GM12878 (cell line): ENCODE measurements around the gene RNF11. TPM values are rescaled to one million over a fixed set of nuclear protein-coding genes. Genes with fewer than 3 reads are reported as not detected.

ENCODE experiments used
- ATAC-seq: fragments of 200-7000 bp; cut with Tn5 transposase; 3 replicates; pipeline ENCODE4 v1.9.1; 2020; ENCODE audit warnings: mild to moderate bottlenecking, moderate library complexity
- BruUV-seq: library from RNA; stranded (reverse); fragments of 400-500 nt; replicated peaks from 2 replicates; lab custom pipeline; 2021; lab: Mats Ljungman, UMichigan
- CTCF ChIA-PET: fragments of 300-600 bp; sonication (Branson Sonifier 250); formaldehyde crosslinking; extraction: SDS; loops from one replicate; lab custom pipeline; 2021; ENCODE audit warnings: inconsistent platforms; lab: Yijun Ruan, JAX
- POLR2A ChIA-PET: fragments of 350-600 bp; formaldehyde crosslinking; extraction: SDS; loops from one replicate; lab custom pipeline; 2021; ENCODE audit warnings: inconsistent platforms; lab: Charles Lee
- RAD21 ChIA-PET: fragments of 300-600 bp; sonication (Branson Sonifier 250); formaldehyde crosslinking; loops from one replicate; lab custom pipeline; 2023; ENCODE audit warnings: antibody characterized with exemption; ENCODE audit not compliant: unreplicated experiment; lab: Charles Lee
- SMC1A ChIA-PET: fragments of 300-600 bp; sonication (Branson Sonifier 250); formaldehyde crosslinking; loops from one replicate; lab custom pipeline; 2023; ENCODE audit not compliant: unreplicated experiment, uncharacterized antibody; lab: Charles Lee
- DNase-seq: peaks from one replicate; pipeline ENCODE4 v3.0.0-alpha.2; 2011; ENCODE audit warnings: low read depth, low spot score
- FAIRE-seq: peaks from 3 replicates; lab custom pipeline; 2011; peaks lifted over from hg19 to GRCh38; lab: Jason Lieb, UNC
- H2AFZ ChIP-seq: 2 replicates; pipeline ENCODE4 v1.6.0; 2011; ENCODE audit warnings: low read depth, low read length, control low read depth; ENCODE audit not compliant: control insufficient read depth
- H3K27ac ChIP-seq: 2 replicates; pipeline ENCODE4 v1.5.1; 2011; ENCODE audit warnings: control low read depth; ENCODE audit not compliant: control insufficient read depth, insufficient read depth
- H3K27me3 ChIP-seq, 2 experiments: replicated peaks in 1 of 2; 2 replicates each; pipeline versions ENCODE4 v1.6.0 to v1.6.1; 2011; ENCODE audit warnings: low read length in 1 of 2; ENCODE audit not compliant: control insufficient read depth in 2 of 2, insufficient read depth in 2 of 2
- H3K36me3 ChIP-seq, 2 experiments: 2 replicates each; pipeline ENCODE4 v1.5.1; 2011; ENCODE audit warnings: low read length in 1 of 2; ENCODE audit not compliant: control insufficient read depth in 2 of 2, insufficient read depth in 2 of 2
- H3K4me1 ChIP-seq: 2 replicates; pipeline ENCODE4 v1.6.1; 2011; ENCODE audit warnings: mild to moderate bottlenecking, low read length, moderate library complexity, mixed read lengths; ENCODE audit not compliant: control insufficient read depth, insufficient read depth
- H3K4me2 ChIP-seq: 2 replicates; pipeline ENCODE4 v1.6.0; 2011; ENCODE audit warnings: control low read depth; ENCODE audit not compliant: control insufficient read depth, insufficient read depth
- H3K4me3 ChIP-seq: fragments of 200-600 bp; sonication (generic); 2 replicates; pipeline ENCODE4 v1.5.1; 2016
- H3K79me2 ChIP-seq: 2 replicates; pipeline ENCODE4 v1.6.0; 2011; ENCODE audit warnings: low read length; ENCODE audit not compliant: control insufficient read depth, insufficient read depth
- H3K9ac ChIP-seq: 2 replicates; pipeline ENCODE4 v1.8.0; 2011; ENCODE audit warnings: low read length, control low read depth, mixed read lengths; ENCODE audit not compliant: control insufficient read depth, insufficient read depth
- H3K9me3 ChIP-seq: replicated peaks from 3 replicates; pipeline ENCODE4 v1.5.1; 2011; ENCODE audit warnings: mild to moderate bottlenecking, low read length; ENCODE audit not compliant: control insufficient read depth, insufficient read depth
- H4K20me1 ChIP-seq: 2 replicates; pipeline ENCODE4 v1.6.0; 2011; ENCODE audit not compliant: control insufficient read depth, insufficient read depth
- ATF7 ChIP-seq: fragments of 450-650 bp; IDR thresholded peaks from 2 replicates; pipeline ENCODE4 v1.6.1; 2016; ENCODE audit warnings: low read depth, mild to moderate bottlenecking
- BMI1 ChIP-seq: fragments of 450-650 bp; IDR thresholded peaks from 2 replicates; pipeline ENCODE4 v1.6.1; 2016; ENCODE audit warnings: mild to moderate bottlenecking, moderate library complexity, borderline replicate concordance
- NR2C2 ChIP-seq: IDR thresholded peaks from 2 replicates; pipeline ENCODE4 v1.6.1; 2011; ENCODE audit warnings: borderline replicate concordance, low read depth; ENCODE audit not compliant: control insufficient read depth, insufficient read length
- PRDM15 ChIP-seq: fragments of 450-650 bp; formaldehyde crosslinking; IDR thresholded peaks from 2 replicates; pipeline ENCODE4 v1.4.0; 2020; ENCODE audit warnings: mild to moderate bottlenecking, moderate library complexity
- SMC3 ChIP-seq: IDR thresholded peaks from 2 replicates; pipeline ENCODE4 v1.6.1; 2011; ENCODE audit warnings: low read length, improper control_type of control experiment, borderline replicate concordance
- STAT1 ChIP-seq: fragments of 450-650 bp; conservative IDR thresholded peaks from 2 replicates; pipeline ENCODE4 v1.6.1; 2014; ENCODE audit warnings: antibody characterized with exemption, mild to moderate bottlenecking
- USF1 ChIP-seq: IDR thresholded peaks from 2 replicates; pipeline ENCODE4 v1.6.1; 2011; ENCODE audit warnings: borderline replicate concordance, low read depth, mild to moderate bottlenecking, moderate library complexity, mixed read lengths, low read length; ENCODE audit not compliant: insufficient read depth; ENCODE audit errors: extremely low read length
- WRNIP1 ChIP-seq: IDR thresholded peaks from 2 replicates; pipeline ENCODE4 v1.6.1; 2011; ENCODE audit warnings: low read depth, low read length, improper control_type of control experiment, borderline replicate concordance
- WGBS: methylation state at CpG from one replicate; pipeline ENCODE4 v1.1.6; 2016; ENCODE audit warnings: low lambda C conversion rate; ENCODE audit not compliant: insufficient replicate concordance, insufficient coverage; ENCODE audit errors: missing lambda C conversion rate; 5-methylcytosine and 5-hydroxymethylcytosine counted together
- in situ Hi-C: fragments of 300-500 bp; cut with MboI; formaldehyde crosslinking; loops from 9 replicates; pipeline ENCODE4 v1.14.3; 2018; ENCODE audit warnings: mixed read lengths
- intact Hi-C: fragments of 100-400 bp; cut with micrococcal nuclease; formaldehyde crosslinking; loops from one replicate; pipeline ENCODE4 v1.14.2; 2022; ENCODE audit not compliant: unreplicated experiment
- polyA plus RNA-seq, 11 experiments: library from polyadenylated mRNA; depleted of rRNA in 4 of 11; unstranded in 6 of 11; stranded (reverse) in 5 of 11; fragments of >200 nt; fragmentation: Nextera tagmentation in 4 of 11; fragmentation: Illumina TruSeq in 1 of 11; extraction: Ambion mirVana in 4 of 11; extraction: Trizol in 1 of 11; gene quantifications; 1 replicate in 1 of 11; 2 replicates in 10 of 11; pipeline versions ENCODE4 v1.2.1 to v1.2.3, GENCODE V29; 2011 to 2016; ENCODE audit warnings: inconsistent platforms in 2 of 11, missing spikeins in 2 of 11, low read depth in 1 of 11
- total RNA-seq, 4 experiments: library from RNA; depleted of rRNA in 3 of 4; stranded (reverse); fragments of >200 nt in 3 of 4; fragmentation: Illumina TruSeq in 1 of 4; extraction: Trizol in 1 of 4; gene quantifications; 2 replicates each; pipeline versions ENCODE4 v1.2.1 to v1.2.3, GENCODE V29; 2013 to 2021

Gene RNF11
- total and polyA plus RNA-seq, 10 of the 15 experiments (the other 5 are each of a cell fraction or from before 2014, with no cell fraction given) = 9.5 to 43.6 (median 32.3) TPM

GRCh38 chr1:51255331-51255730 is 19.3 kb downstream of the RNF11 start:
- ChIA-PET CTCF (interaction anchor here (0.6 to 1.3 kb wide), 4 partner anchors 65 to 382 kb away, joined by 3 to 4 read pairs (median 3); no protein-coding TSS in a partner anchor), POLR2A (interaction anchor here (1.4 kb wide), 1 partner anchor 17 kb away, joined by 4 read pairs; no protein-coding TSS in a partner anchor), SMC1A (interaction anchor here (0.9 to 3.0 kb wide), 6 partner anchors 9 to 63 kb away, joined by 3 to 10 read pairs (median 4); partner anchors contain the start of gene RNF11), RAD21 (interaction anchor here (1.9 kb wide), 1 partner anchor 11 kb away, joined by 5 read pairs; no protein-coding TSS in a partner anchor)
- Histone ChIP-seq H2AFZ (no peak overlapping the region), H3K36me3 (no peaks in the 10 kb centered on the region), H3K9me3 (no peaks in the 10 kb centered on the region), H3K27me3 (no peaks in the 10 kb centered on the region), H3K4me3 (no peak overlapping the region), H3K4me2 (no peak overlapping the region), H3K9ac (no peak overlapping the region), H3K4me1 (no peaks in the 10 kb centered on the region), H4K20me1 (no peaks in the 10 kb centered on the region), H3K27ac (no peak overlapping the region), H3K79me2 (peaks cover 8% of the 10 kb centered on the region)
- in situ Hi-C loops (no loop called here), intact Hi-C loops (no loop called here)
- WGBS = 92% methylated on average over 3 of the region's 3 CpGs
- no peak for DNase-seq
- TF ChIP-seq ATF7 = no peak
- TF ChIP-seq USF1 = no peak
- TF ChIP-seq WRNIP1 = no peak
- no peak for TF ChIP-seq NR2C2
- no peak for TF ChIP-seq BMI1
- TF ChIP-seq PRDM15 (CRISPR knock-in tag) = no peak
- no peak for TF ChIP-seq SMC3
- no peak for TF ChIP-seq STAT1
- no peak for FAIRE-seq
- ATAC-seq = no peak
- no TSS peak for BruUV-seq
